ENCODE data around the gene HDC. TPM values are rescaled to one million over a fixed set of nuclear protein-coding genes. Genes with fewer than 3 reads are reported as not detected.

The HDC gene
- total RNA-seq, 1 donor from 2014 or later = 0.14 TPM

- Mint-ChIP-seq H3K27ac (no peak overlapping the region), H3K4me3 (no peak overlapping the region), H3K36me3 (no peaks in the 10 kb centered on the region), H3K9me3 (peaks cover 4% of the 10 kb centered on the region), H3K4me1 (ENCODE audit: unreplicated experiment) (no peaks in the 10 kb centered on the region), H3K27me3 (peaks cover 8% of the 10 kb centered on the region)
- no peak for DNase-seq (ENCODE audit: extremely low spot score, unreplicated experiment)
- no peak for TF ChIP-seq CTCF (conservative IDR thresholded peaks at IDR 0.05)
Measured at GRCh38 chr15:50261981-50262380, 3.5 kb downstream of the HDC start.

GRCh38 chr15:50260969-50261496 lies 4.5 kb downstream of the HDC start:
- TF ChIP-seq CTCF (conservative IDR thresholded peaks at IDR 0.05) = no peak
- Mint-ChIP-seq H3K27ac (no peak overlapping the region), H3K27me3 (peaks cover 8% of the 10 kb centered on the region), H3K4me1 (ENCODE audit: unreplicated experiment) (no peaks in the 10 kb centered on the region), H3K4me3 (no peak overlapping the region), H3K36me3 (no peaks in the 10 kb centered on the region), H3K9me3 (peaks cover 4% of the 10 kb centered on the region)
- DNase-seq (ENCODE audit: extremely low spot score, unreplicated experiment) = no peak

- no peak for DNase-seq (ENCODE audit: extremely low spot score, unreplicated experiment)
- H3K27ac Mint-ChIP-seq = no peak overlapping the region
- H3K4me3 Mint-ChIP-seq = no peak overlapping the region
- H3K36me3 Mint-ChIP-seq = no peaks in the 10 kb centered on the region
- TF ChIP-seq CTCF (conservative IDR thresholded peaks at IDR 0.05) = no peak
- H3K27me3 Mint-ChIP-seq = peaks cover 4% of the 10 kb centered on the region
- H3K4me1 Mint-ChIP-seq (ENCODE audit: unreplicated experiment) = no peaks in the 10 kb centered on the region
- H3K9me3 Mint-ChIP-seq = peaks cover 4% of the 10 kb centered on the region
Measured at GRCh38 chr15:50259276-50259675, 6.2 kb downstream of the HDC start.

GRCh38 chr15:50257924-50258323 lies 7.6 kb downstream of the HDC start:
- no peak for DNase-seq (ENCODE audit: extremely low spot score, unreplicated experiment)
- Mint-ChIP-seq H3K4me3 (no peak overlapping the region), H3K9me3 (peaks cover 4% of the 10 kb centered on the region), H3K27me3 (peaks cover 7% of the 10 kb centered on the region), H3K36me3 (no peaks in the 10 kb centered on the region), H3K4me1 (ENCODE audit: unreplicated experiment) (no peaks in the 10 kb centered on the region), H3K27ac (no peak overlapping the region)
- TF ChIP-seq CTCF (conservative IDR thresholded peaks at IDR 0.05) = no peak

GRCh38 chr15:50257332-50257731 lies 8.2 kb downstream of the HDC start:
- Mint-ChIP-seq H3K27me3 (peaks cover 7% of the 10 kb centered on the region), H3K27ac (no peak overlapping the region), H3K4me3 (no peak overlapping the region), H3K9me3 (peaks cover 4% of the 10 kb centered on the region), H3K4me1 (ENCODE audit: unreplicated experiment) (no peaks in the 10 kb centered on the region), H3K36me3 (no peaks in the 10 kb centered on the region)
- no peak for DNase-seq (ENCODE audit: extremely low spot score, unreplicated experiment)
- no peak for TF ChIP-seq CTCF (conservative IDR thresholded peaks at IDR 0.05)

Measured in type B pancreatic cell (in vitro differentiated cells).